ENCODE data around the gene PAK5.

- no peak for TF ChIP-seq CTCF (IDR thresholded peaks at IDR 0.05; ENCODE audit: insufficient read depth, low read depth, low read length)
- no peak for TF ChIP-seq EZH2 (IDR thresholded peaks at IDR 0.05; ENCODE audit: insufficient read depth, low read length)
Observed at GRCh38 chr20:9686455-9686854, 152.4 kb downstream of the PAK5 start.
